ENCODE measurements around the gene KCTD12.

DNA sequence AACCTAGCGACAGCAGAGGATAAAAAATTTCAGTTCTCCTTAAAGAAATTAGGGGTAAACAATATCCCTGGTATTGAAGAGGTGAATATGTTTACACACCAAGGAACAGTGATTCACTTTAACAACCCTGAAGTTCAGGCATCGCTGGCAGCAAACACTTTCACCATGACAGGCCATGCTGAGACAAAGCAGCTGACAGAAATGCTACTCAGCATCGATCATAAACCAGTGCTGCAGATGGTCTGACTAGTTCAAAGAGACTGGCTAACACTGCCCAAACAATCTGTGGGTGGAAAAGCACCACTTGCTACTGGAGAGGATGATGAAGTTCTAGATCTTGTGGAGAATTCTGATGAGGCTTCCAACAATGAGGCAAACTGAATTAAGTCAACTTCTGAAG lies 42.3 kb upstream of the KCTD12 start:
- TF ChIP-seq, protein P1, sequence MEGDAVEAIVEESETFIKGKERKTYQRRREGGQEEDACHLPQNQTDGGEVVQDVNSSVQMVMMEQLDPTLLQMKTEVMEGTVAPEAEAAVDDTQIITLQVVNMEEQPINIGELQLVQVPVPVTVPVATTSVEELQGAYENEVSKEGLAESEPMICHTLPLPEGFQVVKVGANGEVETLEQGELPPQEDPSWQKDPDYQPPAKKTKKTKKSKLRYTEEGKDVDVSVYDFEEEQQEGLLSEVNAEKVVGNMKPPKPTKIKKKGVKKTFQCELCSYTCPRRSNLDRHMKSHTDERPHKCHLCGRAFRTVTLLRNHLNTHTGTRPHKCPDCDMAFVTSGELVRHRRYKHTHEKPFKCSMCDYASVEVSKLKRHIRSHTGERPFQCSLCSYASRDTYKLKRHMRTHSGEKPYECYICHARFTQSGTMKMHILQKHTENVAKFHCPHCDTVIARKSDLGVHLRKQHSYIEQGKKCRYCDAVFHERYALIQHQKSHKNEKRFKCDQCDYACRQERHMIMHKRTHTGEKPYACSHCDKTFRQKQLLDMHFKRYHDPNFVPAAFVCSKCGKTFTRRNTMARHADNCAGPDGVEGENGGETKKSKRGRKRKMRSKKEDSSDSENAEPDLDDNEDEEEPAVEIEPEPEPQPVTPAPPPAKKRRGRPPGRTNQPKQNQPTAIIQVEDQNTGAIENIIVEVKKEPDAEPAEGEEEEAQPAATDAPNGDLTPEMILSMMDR (conservative IDR thresholded peaks at IDR 0.05 in 1 of 2, IDR thresholded peaks at IDR 0.05 in 1 of 2; ENCODE audit: extremely low read depth in 1 of 2, insufficient read depth in 1 of 2, low read depth in 1 of 2, low read length in 2 of 2) = no peak
- TF ChIP-seq EZH2 (IDR thresholded peaks at IDR 0.05; ENCODE audit: borderline replicate concordance, low read length) = no peak

Measured in mammary epithelial cell (primary cell).